OCI-LY3 (cell line): ENCODE results near the gene PHC3.

Experiments used
- H2AFZ ChIP-seq: fragments of 200-600, 300-600 bp; shearing (Covaris generic); 2 replicates; pipeline ENCODE4 v1.6.0; 2014; ENCODE audit warnings: antibody characterized with exemption, low read depth, low read length
- H3K27ac ChIP-seq: fragments of 200-600, 300-600 bp; sonication (generic); 2 replicates; pipeline ENCODE4 v1.5.1; 2014; ENCODE audit warnings: mild to moderate bottlenecking, low read length, moderate library complexity, mixed read lengths
- H3K27me3 ChIP-seq: fragments of 200-600, 300-600 bp; sonication (generic); 2 replicates; pipeline ENCODE4 v1.6.1; 2014; ENCODE audit warnings: low read depth, low read length, mixed read lengths
- H3K36me3 ChIP-seq: fragments of 200-600, 300-600 bp; sonication (generic); replicated peaks from 2 replicates; pipeline ENCODE3; 2014; ENCODE audit warnings: low read depth, low read length, mixed read lengths
- H3K4me1 ChIP-seq: fragments of 300-600, 200-600 bp; sonication (generic); 2 replicates; pipeline ENCODE4 v1.6.1; 2014; ENCODE audit warnings: low read length, mixed read lengths
- H3K4me2 ChIP-seq: fragments of 200-600, 300-600 bp; sonication (generic); 2 replicates; pipeline ENCODE4 v1.6.1; 2014; ENCODE audit warnings: low read length, mixed read lengths
- H3K4me3 ChIP-seq: fragments of 300-600, 200-600 bp; sonication (generic); 2 replicates; pipeline ENCODE4 v1.5.1; 2014; ENCODE audit warnings: antibody characterized with exemption, mild to moderate bottlenecking, low read length, moderate library complexity
- H3K79me2 ChIP-seq: fragments of 300-600, 200-600 bp; shearing (Covaris generic); 2 replicates; pipeline ENCODE4 v1.6.1; 2014; ENCODE audit warnings: mild to moderate bottlenecking, low read length, mixed read lengths
- H3K9ac ChIP-seq: fragments of 300-600, 200-600 bp; shearing (Covaris generic); 2 replicates; pipeline ENCODE4 v1.6.0; 2014; ENCODE audit warnings: mild to moderate bottlenecking, low read length, moderate library complexity
- H3K9me3 ChIP-seq: fragments of 200-600, 300-600 bp; shearing (Covaris generic); 2 replicates; pipeline ENCODE4 v1.6.1; 2014; ENCODE audit warnings: low read length, mixed read lengths; ENCODE audit not compliant: insufficient read depth
- H4K20me1 ChIP-seq: fragments of 200-600, 300-600 bp; sonication (generic); 2 replicates; pipeline ENCODE4 v1.6.1; 2016; ENCODE audit warnings: low read length, mixed read lengths; ENCODE audit not compliant: insufficient read depth
- EZH2phosphoT487 ChIP-seq: fragments of 200-600 bp; shearing (Covaris generic); IDR thresholded peaks from 2 replicates; pipeline ENCODE4 v1.6.1; 2018; ENCODE audit warnings: antibody characterized with exemption, mixed run types, low read depth
- TF ChIP-seq, protein P1 (sequence below): fragments of 200-600, 300-600 bp; sonication (generic); IDR thresholded peaks from 2 replicates; pipeline ENCODE4 v1.5.1; 2014; ENCODE audit warnings: antibody characterized with exemption, low read length, low read depth

Gene PHC3

DNA sequence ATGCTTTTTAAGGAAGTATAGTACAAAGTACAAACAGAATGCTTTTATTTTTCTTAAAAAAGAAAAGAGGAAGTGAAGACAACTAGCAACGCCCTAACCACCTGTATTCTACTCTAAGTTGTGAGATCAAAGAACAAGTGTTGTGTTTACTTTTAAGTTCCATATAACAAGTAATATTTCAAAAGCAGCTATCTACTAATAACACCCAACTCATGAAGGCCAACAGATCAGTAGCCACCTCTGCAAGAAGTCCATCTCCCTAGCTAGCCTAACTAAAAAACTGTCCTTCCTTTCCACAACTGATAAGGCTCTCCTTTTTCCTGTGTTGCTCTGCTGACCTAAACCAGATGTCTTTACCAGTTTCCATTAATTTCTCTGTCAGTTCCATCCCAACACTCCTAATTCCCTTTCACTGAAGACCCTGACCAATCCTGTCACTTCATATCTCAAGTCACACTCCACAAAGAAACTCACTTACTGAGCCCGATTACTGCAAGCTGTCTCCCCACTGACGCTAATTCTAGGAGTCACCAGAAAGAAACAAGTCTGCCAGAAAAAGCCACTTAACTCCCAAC, 26.9 kb downstream of the PHC3 start:
- Histone ChIP-seq H3K36me3 (peaks cover 23% of the 10 kb centered on the region), H3K27me3 (no peaks in the 10 kb centered on the region), H3K27ac (peak overlapping the region; percentile 57), H3K9ac (peak overlapping the region; percentile 20; the same call in 1 of the 2 replicates), H3K4me1 (peaks cover 16% of the 10 kb centered on the region), H4K20me1 (peaks cover 26% of the 10 kb centered on the region), H3K4me2 (peak overlapping the region; percentile 56), H3K9me3 (no peaks in the 10 kb centered on the region), H3K79me2 (peaks cover 68% of the 10 kb centered on the region), H2AFZ (no peak overlapping the region), H3K4me3 (peak overlapping the region; percentile 25; the same call in 1 of the 2 replicates)
- TF ChIP-seq, protein P1, sequence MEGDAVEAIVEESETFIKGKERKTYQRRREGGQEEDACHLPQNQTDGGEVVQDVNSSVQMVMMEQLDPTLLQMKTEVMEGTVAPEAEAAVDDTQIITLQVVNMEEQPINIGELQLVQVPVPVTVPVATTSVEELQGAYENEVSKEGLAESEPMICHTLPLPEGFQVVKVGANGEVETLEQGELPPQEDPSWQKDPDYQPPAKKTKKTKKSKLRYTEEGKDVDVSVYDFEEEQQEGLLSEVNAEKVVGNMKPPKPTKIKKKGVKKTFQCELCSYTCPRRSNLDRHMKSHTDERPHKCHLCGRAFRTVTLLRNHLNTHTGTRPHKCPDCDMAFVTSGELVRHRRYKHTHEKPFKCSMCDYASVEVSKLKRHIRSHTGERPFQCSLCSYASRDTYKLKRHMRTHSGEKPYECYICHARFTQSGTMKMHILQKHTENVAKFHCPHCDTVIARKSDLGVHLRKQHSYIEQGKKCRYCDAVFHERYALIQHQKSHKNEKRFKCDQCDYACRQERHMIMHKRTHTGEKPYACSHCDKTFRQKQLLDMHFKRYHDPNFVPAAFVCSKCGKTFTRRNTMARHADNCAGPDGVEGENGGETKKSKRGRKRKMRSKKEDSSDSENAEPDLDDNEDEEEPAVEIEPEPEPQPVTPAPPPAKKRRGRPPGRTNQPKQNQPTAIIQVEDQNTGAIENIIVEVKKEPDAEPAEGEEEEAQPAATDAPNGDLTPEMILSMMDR: no peak

DNA sequence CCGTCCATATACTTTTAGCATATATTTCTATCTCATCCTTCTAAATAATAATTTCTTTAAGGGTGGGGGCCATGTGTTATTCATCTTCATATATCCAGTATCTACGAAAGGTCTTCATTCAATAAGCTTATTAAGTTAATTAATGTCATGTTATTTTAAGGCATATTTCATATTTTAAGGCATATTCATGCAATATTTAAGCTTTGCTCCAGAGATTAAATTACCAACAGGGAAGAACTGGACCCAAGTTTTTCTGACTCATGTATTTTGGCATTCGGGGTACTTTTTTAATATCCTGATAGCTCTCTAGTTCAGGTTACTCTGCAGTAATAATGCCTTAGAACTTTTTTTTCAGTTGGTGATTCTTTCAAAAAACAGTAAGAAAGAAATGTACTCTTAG, 27.4 kb downstream of the PHC3 start:
- Histone ChIP-seq H4K20me1 (peaks cover 26% of the 10 kb centered on the region), H3K4me1 (peaks cover 16% of the 10 kb centered on the region), H3K27ac (peak overlapping the region; percentile 57), H3K4me2 (peak overlapping the region; percentile 56), H3K36me3 (peaks cover 23% of the 10 kb centered on the region), H3K9ac (0 out of 2 replicates have a peak overlapping the region, but pooled peaks have one; percentile 8), H3K27me3 (no peaks in the 10 kb centered on the region), H2AFZ (no peak overlapping the region), H3K4me3 (no peak overlapping the region), H3K79me2 (peaks cover 62% of the 10 kb centered on the region), H3K9me3 (no peaks in the 10 kb centered on the region)
- TF ChIP-seq, protein P1: no peak
- no peak for TF ChIP-seq EZH2phosphoT487

DNA sequence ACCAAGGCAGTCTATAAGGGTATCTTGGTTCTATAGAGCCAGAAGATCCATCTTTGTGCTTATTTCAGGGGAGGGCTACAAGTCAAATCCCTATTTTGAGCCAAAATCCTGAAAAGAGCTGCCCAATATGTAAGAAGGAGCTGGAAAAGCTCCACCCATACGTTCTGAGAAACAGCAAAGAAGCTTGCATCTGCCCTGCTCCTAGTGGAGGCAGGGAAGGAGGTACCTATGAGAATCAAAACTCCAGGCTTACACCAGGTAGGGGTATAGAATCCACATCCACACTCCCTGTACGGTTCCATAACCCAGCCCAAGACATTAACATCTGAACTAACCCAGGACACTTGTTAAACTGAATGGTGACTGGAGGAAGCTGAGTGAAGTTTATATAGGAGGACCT, 30.0 kb downstream of the PHC3 start:
- H2AFZ ChIP-seq: no peak overlapping the region
- TF ChIP-seq, protein P1: no peak
- TF ChIP-seq EZH2phosphoT487: no peak
- H3K27me3 ChIP-seq: no peaks in the 10 kb centered on the region
- peaks cover 23% of the 10 kb centered on the region for H4K20me1 ChIP-seq
- H3K36me3 ChIP-seq: peaks cover 27% of the 10 kb centered on the region
- no peak overlapping the region for H3K4me2 ChIP-seq
- H3K9me3 ChIP-seq: no peaks in the 10 kb centered on the region
- peaks cover 16% of the 10 kb centered on the region for H3K4me1 ChIP-seq
- H3K4me3 ChIP-seq: no peak overlapping the region
- H3K9ac ChIP-seq: no peak overlapping the region
- peaks cover 41% of the 10 kb centered on the region for H3K79me2 ChIP-seq
- no peak overlapping the region for H3K27ac ChIP-seq

DNA sequence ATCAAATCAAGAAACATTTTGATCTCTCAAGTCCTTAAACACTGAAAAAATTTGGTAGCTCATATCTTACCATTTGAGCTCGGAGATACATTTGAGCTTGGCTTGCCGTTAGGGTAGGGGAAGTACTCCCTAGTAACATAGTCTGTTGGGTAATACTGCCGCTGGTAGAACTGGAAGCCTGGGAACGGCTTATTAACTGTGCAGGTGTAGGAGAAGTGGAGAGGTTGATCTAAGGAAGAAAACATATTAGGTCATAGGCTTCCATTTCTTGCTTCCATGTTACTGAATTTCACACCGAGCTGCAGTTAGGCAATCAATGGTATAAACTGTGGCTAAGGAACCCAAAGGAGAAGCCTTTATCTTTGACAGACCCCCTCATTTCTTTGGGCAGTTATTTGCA, 32.5 kb downstream of the PHC3 start:
- Histone ChIP-seq H3K79me2 (peaks cover 30% of the 10 kb centered on the region), H3K9ac (no peak overlapping the region), H3K4me3 (no peak overlapping the region), H3K36me3 (peaks cover 32% of the 10 kb centered on the region), H4K20me1 (peaks cover 25% of the 10 kb centered on the region), H3K27me3 (no peaks in the 10 kb centered on the region), H3K4me2 (no peak overlapping the region), H2AFZ (no peak overlapping the region), H3K27ac (no peak overlapping the region), H3K4me1 (peaks cover 15% of the 10 kb centered on the region), H3K9me3 (no peaks in the 10 kb centered on the region)
- no peak for TF ChIP-seq EZH2phosphoT487
- TF ChIP-seq, protein P1: no peak
